ENCODE measurements around the gene CCT7.

The CCT7 gene

GRCh38 chr2:73227086-73227485, 7.0 kb upstream of the CCT7 start:
- no peak for DNase-seq

DNA sequence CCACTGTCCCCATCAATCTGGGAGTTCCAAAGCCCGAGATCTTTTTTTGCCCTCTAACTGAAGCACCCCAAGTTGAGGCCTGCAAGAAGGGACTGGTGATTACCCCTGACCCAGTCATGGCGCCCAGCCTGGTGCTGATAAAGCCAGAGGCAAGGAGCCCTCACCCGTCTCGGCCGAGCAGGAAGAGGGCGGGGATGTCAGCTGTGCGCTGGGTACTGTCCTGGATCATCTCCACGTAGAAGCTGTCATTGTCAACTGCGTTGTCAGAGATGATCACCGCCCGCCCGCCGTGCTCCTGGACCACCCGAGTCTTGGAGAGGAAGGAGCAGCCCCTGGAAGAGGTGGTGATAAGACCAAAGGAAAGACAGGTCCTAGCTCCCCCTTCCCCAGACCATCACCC, 5.5 kb upstream of the CCT7 start:
- no peak for DNase-seq

- no peak for DNase-seq
Measured at GRCh38 chr2:73232403-73233153, 1.5 kb upstream of the CCT7 start.

GRCh38 chr2:73233154-73233931, 765 bp upstream of the CCT7 start, which contains the start of gene PRADC1:
Gene PRADC1, minus strand, starts transcription at chr2:73233239. Its CDS starts 79 bp downstream, at chr2:73233160.
- DNase-seq = peak; percentile 89

DNA sequence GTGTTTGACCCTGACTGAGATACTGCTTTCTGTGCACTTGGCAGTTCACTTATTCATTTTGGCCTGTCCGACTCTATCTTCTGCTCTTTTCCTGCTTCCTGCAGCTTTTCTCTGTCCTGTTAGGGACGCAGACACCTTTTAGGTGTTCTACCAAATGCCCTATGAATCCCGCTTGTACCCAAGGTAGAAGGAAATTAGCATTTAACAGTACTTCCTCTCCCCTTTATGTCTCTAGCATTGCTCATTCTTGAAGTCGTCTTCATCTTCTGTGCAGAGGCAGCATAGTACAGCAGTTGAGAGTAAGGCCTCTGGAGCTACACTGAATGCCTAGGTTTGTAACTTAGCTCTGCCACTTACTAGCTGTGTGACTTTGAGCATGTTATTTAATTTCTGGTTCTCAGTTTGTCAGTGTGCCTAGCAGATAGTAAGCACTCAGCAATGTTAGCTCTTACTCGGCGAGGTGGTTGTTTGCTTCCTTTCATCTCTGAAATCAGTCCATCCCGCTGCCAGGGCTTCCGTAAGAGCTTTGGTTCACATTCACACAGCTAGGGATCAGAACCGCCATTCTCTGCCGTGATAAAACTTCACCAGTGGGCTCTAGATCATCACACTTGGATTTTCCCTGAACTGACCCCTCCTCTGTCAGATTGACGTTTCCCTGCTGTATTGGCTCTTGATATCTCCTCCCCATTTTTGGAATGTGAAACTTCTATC, 1.4 kb downstream of the CCT7 start:
- no peak for DNase-seq

DNA sequence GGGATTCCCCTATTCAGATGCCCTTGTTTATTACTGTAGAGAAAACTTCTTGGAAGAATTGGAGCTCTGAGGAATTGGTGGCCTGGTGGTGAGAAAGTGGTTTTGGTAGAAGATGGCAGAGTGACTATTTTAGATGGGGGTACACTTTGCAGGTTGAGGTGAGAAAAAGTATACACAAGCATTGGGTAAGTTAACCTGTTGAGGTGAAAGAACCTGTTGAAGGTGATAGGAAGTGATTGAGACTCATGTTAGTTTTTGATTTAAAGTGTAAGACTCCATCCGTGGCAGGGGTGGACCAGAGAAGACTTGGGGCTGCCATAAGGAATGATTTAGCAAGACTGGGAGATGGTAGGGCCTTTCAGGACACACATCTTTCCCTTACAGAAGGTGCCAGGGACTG, 3.1 kb downstream of the CCT7 start:
- no peak for DNase-seq

GRCh38 chr2:73238149-73238548, 4.0 kb downstream of the CCT7 start:
- no peak for DNase-seq

- DNase-seq = no peak
Measured at GRCh38 chr2:73238976-73239375, 4.9 kb downstream of the CCT7 start.

DNA sequence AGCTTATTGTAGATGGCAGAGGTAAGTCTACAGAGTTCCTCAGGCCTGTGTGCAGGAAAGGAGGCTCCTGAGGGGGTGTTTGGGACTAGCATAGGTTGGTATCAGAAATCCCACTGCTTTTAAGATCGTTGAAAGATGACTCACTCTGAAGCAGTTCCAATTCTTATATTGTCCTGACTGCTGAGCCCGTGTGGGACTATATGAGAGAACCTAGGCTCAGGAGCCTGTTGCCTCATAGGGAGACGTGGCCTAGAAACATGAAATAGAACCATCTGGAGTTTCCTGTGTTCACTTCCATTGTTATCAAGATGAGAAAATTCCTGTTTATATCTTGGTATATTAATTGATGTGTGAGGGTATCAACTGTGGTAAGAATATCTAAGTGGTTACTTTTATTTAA, 5.7 kb downstream of the CCT7 start:
- DNase-seq = no peak

- no peak for DNase-seq
Measured at GRCh38 chr2:73243884-73244570, 9.9 kb downstream of the CCT7 start.

DNA sequence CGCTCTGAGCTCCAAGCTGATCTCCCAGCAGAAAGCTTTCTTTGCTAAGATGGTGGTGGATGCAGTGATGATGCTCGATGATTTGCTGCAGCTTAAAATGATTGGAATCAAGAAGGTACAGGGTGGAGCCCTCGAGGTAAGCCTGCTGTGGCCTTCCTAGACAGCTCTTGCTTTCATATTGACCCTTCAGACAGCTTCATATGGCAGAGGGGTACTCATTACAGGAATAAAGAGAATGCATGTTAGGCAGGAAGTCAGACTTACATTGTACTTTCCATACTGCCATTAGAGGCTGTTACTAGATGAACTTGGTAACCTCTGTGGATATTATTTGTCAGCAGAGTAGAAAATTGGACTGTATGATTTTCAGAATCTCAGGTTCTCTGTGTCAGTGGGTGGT, 10.5 kb downstream of the CCT7 start:
- DNase-seq = no peak

DNA sequence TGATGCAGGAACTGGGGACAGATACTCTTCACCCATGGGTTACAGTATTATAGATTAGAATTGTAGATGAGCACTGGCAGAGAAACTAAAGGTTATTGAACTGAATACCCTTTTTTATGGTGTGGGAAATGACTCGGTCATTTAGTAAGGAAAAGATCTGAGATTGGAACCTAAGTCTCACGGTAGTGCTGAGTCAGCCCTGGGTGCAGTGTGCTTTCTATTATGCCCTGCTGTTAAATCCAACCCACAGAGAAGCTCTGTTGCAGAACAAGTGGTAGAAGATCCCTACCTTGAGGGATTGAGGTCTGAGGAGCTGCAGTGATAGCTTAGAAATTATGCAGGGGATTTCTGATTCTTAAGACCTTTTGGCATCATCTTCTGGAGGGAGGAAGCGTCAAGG, 12.7 kb downstream of the CCT7 start:
- DNase-seq = no peak

- DNase-seq = no peak
Measured at GRCh38 chr2:73249636-73250035, 15.5 kb downstream of the CCT7 start.

- DNase-seq = no peak
Measured at GRCh38 chr2:73250872-73251846, 17.1 kb downstream of the CCT7 start.

GRCh38 chr2:73252238-73253027, 18.3 kb downstream of the CCT7 start:
- DNase-seq = no peak

DNA sequence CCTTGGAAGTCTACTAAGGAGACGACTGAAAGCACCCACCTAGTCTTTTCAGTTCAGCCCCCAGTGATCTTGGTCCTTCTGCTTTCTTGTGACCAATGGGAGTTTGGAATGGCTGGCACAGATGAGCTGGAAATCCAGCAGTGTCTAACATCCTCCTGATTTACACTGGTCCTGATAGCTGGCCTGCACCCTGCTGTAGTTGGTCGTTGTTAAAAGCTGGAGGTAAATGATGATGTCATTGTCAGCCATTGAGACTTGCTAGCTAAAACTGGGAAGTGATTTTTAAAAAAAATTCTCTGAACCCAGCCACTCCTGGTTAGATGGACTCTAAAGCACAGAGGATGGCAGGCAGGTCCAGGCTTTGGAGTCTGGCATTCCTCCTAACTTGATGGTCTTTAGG, 19.3 kb downstream of the CCT7 start:
- DNase-seq = no peak

DNA sequence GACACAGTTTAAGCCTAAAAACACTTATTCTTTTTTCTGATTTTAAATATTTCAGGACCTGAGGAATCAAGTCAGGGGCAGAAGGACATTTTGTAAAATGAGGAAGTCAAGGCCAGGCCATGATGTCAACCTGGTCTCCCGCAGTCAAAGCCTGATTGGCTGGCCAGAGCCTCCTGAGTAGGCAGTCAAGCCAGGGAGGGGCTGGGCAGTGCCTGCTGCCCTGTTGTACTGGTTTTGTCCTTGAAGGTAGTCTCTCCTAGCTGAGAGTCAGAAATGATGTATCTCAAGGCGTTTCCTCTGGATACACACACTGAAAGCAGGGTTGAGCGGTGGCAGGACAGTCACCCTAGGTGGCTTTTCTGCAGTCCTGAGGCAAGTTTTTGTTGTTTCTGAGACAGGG, 19.8 kb downstream of the CCT7 start:
- no peak for DNase-seq

- no peak for DNase-seq
Measured at GRCh38 chr2:73254343-73255006, 20.4 kb downstream of the CCT7 start.

GRCh38 chr2:73255007-73255644, 21.0 kb downstream of the CCT7 start:
- no peak for DNase-seq
